Central memory CD8-positive, alpha-beta T cell (primary cell): ENCODE measurements around the gene PRKD1.

Source experiments
- ATAC-seq: fragments of 150-1000 bp; cut with Tn5 transposase; replicated peaks from 2 replicates; pipeline ENCODE4 v1.10.0; 2022; ENCODE audit warnings: mild to moderate bottlenecking, moderate FRiP score, moderate number of reproducible peaks; ENCODE audit not compliant: poor library complexity, severe bottlenecking; ENCODE audit errors: extremely low read depth
- DNase-seq, 2 donors: peaks; one replicate each; pipeline ENCODE4 v3.0.0; 2021; ENCODE audit warnings: low spot score in 2 of 2
- H3K27ac Mint-ChIP-seq: one replicate; pipeline ENCODE4 v1.8.0; 2022; ENCODE audit warnings: low read depth, mild to moderate bottlenecking, moderate library complexity, mixed read lengths
- H3K27me3 Mint-ChIP-seq: one replicate; pipeline ENCODE4 v1.8.0; 2022; ENCODE audit warnings: mixed read lengths
- H3K36me3 Mint-ChIP-seq: one replicate; pipeline ENCODE4 v1.8.0; 2022; ENCODE audit warnings: mild to moderate bottlenecking, moderate library complexity, mixed read lengths; ENCODE audit not compliant: insufficient read depth
- H3K4me1 Mint-ChIP-seq: one replicate; pipeline ENCODE4 v1.8.0; 2022; ENCODE audit warnings: mixed read lengths
- H3K4me3 Mint-ChIP-seq: one replicate; pipeline ENCODE4 v1.8.0; 2022; ENCODE audit warnings: mild to moderate bottlenecking, moderate library complexity, mixed read lengths
- H3K9me3 Mint-ChIP-seq: one replicate; pipeline ENCODE4 v1.8.0; 2022; ENCODE audit warnings: mixed read lengths

Gene PRKD1

GRCh38 chr14:29820785-29821184, 106.9 kb downstream of the PRKD1 start:
- H3K27ac Mint-ChIP-seq = no peak overlapping the region

GRCh38 chr14:29817767-29818405, 109.8 kb downstream of the PRKD1 start:
- Mint-ChIP-seq H3K36me3 (no peaks in the 10 kb centered on the region), H3K4me1 (no peaks in the 10 kb centered on the region), H3K27ac (no peak overlapping the region), H3K9me3 (peaks cover 13% of the 10 kb centered on the region), H3K4me3 (no peak overlapping the region), H3K27me3 (no peaks in the 10 kb centered on the region)
- ATAC-seq (no peak), DNase-seq (no peak)

More at GRCh38 chr14:29820785-29821184, 106.9 kb downstream of the PRKD1 start:
- Mint-ChIP-seq H3K9me3 (peaks cover 6% of the 10 kb centered on the region), H3K4me1 (no peaks in the 10 kb centered on the region), H3K36me3 (no peaks in the 10 kb centered on the region), H3K27me3 (no peaks in the 10 kb centered on the region), H3K4me3 (no peak overlapping the region)
- no peak for ATAC-seq
- no peak for DNase-seq

- Mint-ChIP-seq H3K9me3 (peaks cover 13% of the 10 kb centered on the region), H3K27me3 (no peaks in the 10 kb centered on the region)
- ATAC-seq = no peak
Observed at GRCh38 chr14:29815016-29815674, 112.5 kb downstream of the PRKD1 start.

GRCh38 chr14:29814156-29815015, 113.3 kb downstream of the PRKD1 start:
- Mint-ChIP-seq H3K27ac (no peak overlapping the region), H3K27me3 (no peaks in the 10 kb centered on the region), H3K36me3 (no peaks in the 10 kb centered on the region), H3K4me1 (no peaks in the 10 kb centered on the region), H3K4me3 (no peak overlapping the region), H3K9me3 (peaks cover 13% of the 10 kb centered on the region)
- DNase-seq = no peak
- ATAC-seq = no peak

More at GRCh38 chr14:29815016-29815674, 112.5 kb downstream of the PRKD1 start:
- H3K27ac Mint-ChIP-seq = no peak overlapping the region
- no peaks in the 10 kb centered on the region for H3K4me1 Mint-ChIP-seq
- no peaks in the 10 kb centered on the region for H3K36me3 Mint-ChIP-seq
- no peak for DNase-seq
- no peak overlapping the region for H3K4me3 Mint-ChIP-seq

DNA sequence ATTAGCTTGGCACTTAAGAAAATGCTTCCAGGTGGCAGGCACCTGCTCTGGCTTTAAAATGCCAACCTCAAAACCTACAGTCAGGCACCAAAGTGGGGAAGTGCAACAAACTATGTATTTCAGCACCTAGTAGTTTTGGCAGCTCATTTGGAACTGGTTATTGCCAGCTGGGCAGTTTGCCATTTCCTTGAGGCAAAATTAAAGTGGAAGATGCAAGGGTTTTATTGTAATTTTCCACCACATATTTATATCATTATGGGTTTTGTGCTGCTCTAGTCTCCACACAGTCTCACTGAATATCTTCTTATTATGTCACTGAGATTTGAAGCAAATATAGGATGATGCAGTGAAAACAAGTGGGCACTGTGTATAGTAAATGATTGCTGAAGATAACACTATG, 117.0 kb downstream of the PRKD1 start:
- ATAC-seq (no peak), DNase-seq (no peak)
- no peak overlapping the region for H3K4me3 Mint-ChIP-seq
- H3K27ac Mint-ChIP-seq = no peak overlapping the region
- H3K9me3 Mint-ChIP-seq = peaks cover 16% of the 10 kb centered on the region
- no peaks in the 10 kb centered on the region for H3K27me3 Mint-ChIP-seq
- no peaks in the 10 kb centered on the region for H3K4me1 Mint-ChIP-seq
- no peaks in the 10 kb centered on the region for H3K36me3 Mint-ChIP-seq

DNA sequence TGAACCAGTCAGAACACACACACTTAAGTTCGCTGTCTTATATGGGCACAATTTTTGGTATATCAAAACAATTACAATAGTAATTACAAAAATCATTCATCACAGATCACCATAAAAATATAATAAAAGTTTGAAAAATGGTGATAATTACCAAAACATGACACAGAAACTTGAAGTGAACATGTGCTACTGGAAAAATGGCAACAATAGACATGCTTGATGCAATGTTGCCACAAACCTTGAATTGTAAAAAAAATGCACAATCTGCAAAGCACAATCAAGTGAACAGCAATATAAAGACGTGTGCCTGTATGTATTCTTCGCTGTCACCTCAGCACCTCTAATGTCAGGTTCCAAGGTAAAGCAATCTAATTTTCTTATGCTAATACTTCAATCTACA, 117.6 kb downstream of the PRKD1 start:
- no peak overlapping the region for H3K27ac Mint-ChIP-seq

DNA sequence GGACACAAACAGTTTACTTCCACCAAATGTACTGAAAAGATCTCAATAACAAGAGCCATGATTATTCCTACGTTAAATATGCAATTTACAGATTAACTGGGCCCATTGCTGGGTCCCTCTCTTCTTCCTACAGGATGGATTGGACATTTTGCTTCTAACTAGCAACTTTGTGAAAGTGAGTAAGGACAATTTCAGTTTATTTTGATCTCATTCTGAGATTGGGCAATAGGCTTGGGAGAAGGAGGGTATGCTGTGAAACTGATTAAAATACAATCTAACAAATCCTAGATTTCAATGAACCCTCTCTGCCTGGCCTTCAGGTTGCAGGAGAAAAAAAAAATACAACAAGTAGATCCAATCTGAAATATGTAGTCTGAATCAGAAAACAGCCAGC, 121.5 kb downstream of the PRKD1 start:
- Mint-ChIP-seq H3K27ac (no peak overlapping the region), H3K27me3 (no peaks in the 10 kb centered on the region), H3K4me3 (no peak overlapping the region), H3K36me3 (no peaks in the 10 kb centered on the region), H3K9me3 (peaks cover 12% of the 10 kb centered on the region), H3K4me1 (no peaks in the 10 kb centered on the region)
- DNase-seq (no peak), ATAC-seq (no peak)

More for the DNA sequence above, 117.6 kb downstream of the PRKD1 start:
- H3K36me3 Mint-ChIP-seq = no peaks in the 10 kb centered on the region
- ATAC-seq = no peak
- peaks cover 18% of the 10 kb centered on the region for H3K9me3 Mint-ChIP-seq
- no peaks in the 10 kb centered on the region for H3K27me3 Mint-ChIP-seq
- DNase-seq = no peak
- H3K4me3 Mint-ChIP-seq = no peak overlapping the region
- H3K4me1 Mint-ChIP-seq = no peaks in the 10 kb centered on the region

DNA sequence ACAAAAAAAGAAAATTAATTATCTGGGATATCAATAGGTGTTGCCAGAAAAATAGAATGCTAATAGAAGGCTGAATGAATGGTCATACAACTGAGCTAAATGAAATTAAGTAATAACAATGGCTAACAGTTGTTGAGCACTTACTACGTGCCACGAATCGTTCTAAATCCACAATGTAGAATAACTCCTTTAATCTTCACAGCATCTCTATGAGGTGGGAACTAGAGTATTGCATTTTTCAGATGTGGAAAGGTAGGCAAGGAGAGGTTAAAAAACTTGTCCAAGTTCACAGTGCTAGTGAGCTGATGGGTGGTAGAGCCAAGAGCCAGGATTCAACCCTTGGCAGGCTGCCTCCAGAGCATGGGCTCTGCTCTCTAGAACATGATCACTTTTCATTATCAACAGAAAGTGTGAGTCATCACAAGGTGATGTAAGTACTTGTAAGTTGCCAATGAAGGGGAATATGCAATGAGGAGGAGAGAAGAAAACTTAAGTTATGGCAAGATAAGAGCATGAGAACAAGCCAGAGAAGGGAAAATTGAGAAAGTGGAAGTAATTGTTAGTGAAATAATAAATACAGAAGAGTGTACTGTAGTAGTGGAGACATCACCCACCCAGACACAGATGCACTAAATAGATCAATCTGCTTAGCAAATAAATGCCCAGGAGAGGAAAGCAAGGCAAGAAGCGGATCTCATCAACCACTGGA, 122.1 kb downstream of the PRKD1 start:
- H3K9me3 Mint-ChIP-seq = peaks cover 12% of the 10 kb centered on the region
- H3K36me3 Mint-ChIP-seq = no peaks in the 10 kb centered on the region
- H3K27me3 Mint-ChIP-seq = no peaks in the 10 kb centered on the region
- H3K27ac Mint-ChIP-seq = no peak overlapping the region
- ATAC-seq (no peak), DNase-seq (no peak)
- H3K4me1 Mint-ChIP-seq = no peaks in the 10 kb centered on the region
- no peak overlapping the region for H3K4me3 Mint-ChIP-seq

DNA sequence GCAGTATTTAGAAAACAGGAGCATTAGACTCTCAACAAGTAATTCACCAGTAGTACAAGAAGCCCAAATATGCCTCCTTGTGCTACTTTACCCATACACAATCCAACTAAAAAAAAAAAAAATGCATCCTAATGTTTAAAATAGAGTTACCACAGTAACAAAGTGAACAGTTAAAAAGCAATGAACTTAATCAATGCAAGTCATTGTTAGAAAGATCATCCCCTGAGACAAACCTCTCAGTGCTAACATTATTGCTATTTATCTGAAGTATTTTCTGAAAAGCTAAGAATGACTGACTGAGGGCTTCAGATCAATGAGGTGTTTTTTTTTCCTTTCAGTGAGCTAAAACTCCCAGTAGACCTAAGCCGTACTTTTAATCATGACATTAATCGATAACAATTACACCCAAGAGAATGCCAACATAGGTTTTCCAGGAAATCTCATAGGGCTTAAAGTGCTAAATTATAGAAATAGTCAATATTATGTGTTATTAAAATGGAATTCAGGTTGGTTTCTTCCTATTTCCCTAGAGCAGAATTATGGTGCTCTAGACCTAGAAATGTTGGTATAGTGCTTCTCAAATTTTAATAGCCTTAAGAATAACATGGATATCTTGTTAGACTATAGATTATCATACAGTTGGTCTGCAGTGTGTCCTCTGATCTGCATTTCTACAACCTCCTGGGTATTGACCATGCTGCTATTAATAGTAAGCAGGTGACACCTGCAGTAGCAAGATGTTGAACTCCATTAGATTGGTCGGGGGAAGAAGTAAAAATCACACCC, 123.0 kb downstream of the PRKD1 start:
- ATAC-seq = no peak
- H3K27ac Mint-ChIP-seq = no peak overlapping the region
- no peaks in the 10 kb centered on the region for H3K36me3 Mint-ChIP-seq
- H3K4me3 Mint-ChIP-seq = no peak overlapping the region
- no peaks in the 10 kb centered on the region for H3K4me1 Mint-ChIP-seq
- H3K27me3 Mint-ChIP-seq = no peaks in the 10 kb centered on the region
- no peak for DNase-seq
- H3K9me3 Mint-ChIP-seq = peaks cover 12% of the 10 kb centered on the region

GRCh38 chr14:29803045-29803444, 124.6 kb downstream of the PRKD1 start:
- no peak for DNase-seq
- Mint-ChIP-seq H3K36me3 (no peaks in the 10 kb centered on the region), H3K4me1 (no peaks in the 10 kb centered on the region), H3K4me3 (no peak overlapping the region), H3K27ac (no peak overlapping the region), H3K9me3 (peaks cover 12% of the 10 kb centered on the region), H3K27me3 (no peaks in the 10 kb centered on the region)
- ATAC-seq = no peak

DNA sequence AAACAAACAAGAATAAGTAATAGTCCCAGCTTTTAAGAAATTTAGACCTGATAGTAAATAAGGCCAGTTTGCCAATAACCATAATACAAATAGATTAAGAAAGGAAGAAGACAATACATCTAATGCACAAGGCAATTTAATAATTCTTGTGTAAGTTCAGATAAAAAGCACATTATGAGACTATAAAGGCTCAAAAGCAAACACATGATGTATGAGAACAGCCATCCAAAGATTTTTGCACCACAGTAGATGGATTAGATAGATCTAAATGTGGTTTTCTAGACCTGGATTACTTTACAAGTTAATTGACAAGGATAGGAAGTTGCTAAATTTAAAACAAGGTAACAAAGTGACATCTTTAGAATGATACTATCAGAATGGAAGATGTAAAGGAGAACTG, 125.4 kb downstream of the PRKD1 start:
- H3K36me3 Mint-ChIP-seq = no peaks in the 10 kb centered on the region
- ATAC-seq (no peak), DNase-seq (no peak)
- H3K27ac Mint-ChIP-seq = no peak overlapping the region
- H3K9me3 Mint-ChIP-seq = peaks cover 12% of the 10 kb centered on the region
- no peaks in the 10 kb centered on the region for H3K4me1 Mint-ChIP-seq
- no peaks in the 10 kb centered on the region for H3K27me3 Mint-ChIP-seq
- H3K4me3 Mint-ChIP-seq = no peak overlapping the region

- no peak overlapping the region for H3K27ac Mint-ChIP-seq
- no peak overlapping the region for H3K4me3 Mint-ChIP-seq
- H3K27me3 Mint-ChIP-seq = no peaks in the 10 kb centered on the region
- H3K4me1 Mint-ChIP-seq = no peaks in the 10 kb centered on the region
- DNase-seq = no peak
- H3K9me3 Mint-ChIP-seq = peaks cover 18% of the 10 kb centered on the region
- no peak for ATAC-seq
- H3K36me3 Mint-ChIP-seq = no peaks in the 10 kb centered on the region
Observed at GRCh38 chr14:29800961-29801360, 126.7 kb downstream of the PRKD1 start.
